ENCODE data around the gene LGALSL.

Gene LGALSL

GRCh38 chr2:64448041-64448426, 5.9 kb upstream of the LGALSL start:
- DNase-seq (ENCODE audit: low read depth in 1 of 2, low spot score in 1 of 2) = peak in 1 of 2 experiments; percentile 24
- in situ Hi-C loops (cut with HindIII; ENCODE audit: low pct_unique_long_range_greater_than_20kb, low sequenced_read_pairs) = no loop called here
- TF ChIP-seq JUND (IDR thresholded peaks at IDR 0.05; ENCODE audit: low read depth) = no peak

- DNase-seq (ENCODE audit: low read depth in 1 of 2, low spot score in 1 of 2) = no peak
- in situ Hi-C loops (cut with HindIII; ENCODE audit: low pct_unique_long_range_greater_than_20kb, low sequenced_read_pairs) = no loop called here
- TF ChIP-seq JUND (IDR thresholded peaks at IDR 0.05; ENCODE audit: low read depth) = no peak
Measured at GRCh38 chr2:64451051-64451450, 2.9 kb upstream of the LGALSL start.

GRCh38 chr2:64454386-64455332, 697 bp downstream of the LGALSL start:
- DNase-seq (ENCODE audit: low read depth in 1 of 2, low spot score in 1 of 2) = peak; percentile 9 to 31
- no peak for TF ChIP-seq JUND (IDR thresholded peaks at IDR 0.05; ENCODE audit: low read depth)
- in situ Hi-C loops (cut with HindIII; ENCODE audit: low pct_unique_long_range_greater_than_20kb, low sequenced_read_pairs) = no loop called here

GRCh38 chr2:64455545-64455944, 1.6 kb downstream of the LGALSL start:
- in situ Hi-C loops (cut with HindIII; ENCODE audit: low pct_unique_long_range_greater_than_20kb, low sequenced_read_pairs) = no loop called here
- no peak for TF ChIP-seq JUND (IDR thresholded peaks at IDR 0.05; ENCODE audit: low read depth)
- peak in 1 of 2 experiments; percentile 15 for DNase-seq (ENCODE audit: low read depth in 1 of 2, low spot score in 1 of 2)

GRCh38 chr2:64456293-64456692, 2.3 kb downstream of the LGALSL start:
- no peak for DNase-seq (ENCODE audit: low read depth in 1 of 2, low spot score in 1 of 2)
- no peak for TF ChIP-seq JUND (IDR thresholded peaks at IDR 0.05; ENCODE audit: low read depth)
- in situ Hi-C loops (cut with HindIII; ENCODE audit: low pct_unique_long_range_greater_than_20kb, low sequenced_read_pairs) = no loop called here

GRCh38 chr2:64457524-64457923, 3.6 kb downstream of the LGALSL start:
- no peak for TF ChIP-seq JUND (IDR thresholded peaks at IDR 0.05; ENCODE audit: low read depth)
- no peak for DNase-seq (ENCODE audit: low read depth in 1 of 2, low spot score in 1 of 2)
- in situ Hi-C loops (cut with HindIII; ENCODE audit: low pct_unique_long_range_greater_than_20kb, low sequenced_read_pairs) = no loop called here

- no peak for TF ChIP-seq JUND (IDR thresholded peaks at IDR 0.05; ENCODE audit: low read depth)
- in situ Hi-C loops (cut with HindIII; ENCODE audit: low pct_unique_long_range_greater_than_20kb, low sequenced_read_pairs) = no loop called here
- no peak for DNase-seq (ENCODE audit: low read depth in 1 of 2, low spot score in 1 of 2)
Measured at GRCh38 chr2:64459575-64459974, 5.6 kb downstream of the LGALSL start.

- in situ Hi-C loops (cut with HindIII; ENCODE audit: low pct_unique_long_range_greater_than_20kb, low sequenced_read_pairs) = no loop called here
- TF ChIP-seq JUND (IDR thresholded peaks at IDR 0.05; ENCODE audit: low read depth) = no peak
- DNase-seq (ENCODE audit: low read depth in 1 of 2, low spot score in 1 of 2) = no peak
Measured at GRCh38 chr2:64460330-64460729, 6.4 kb downstream of the LGALSL start.

- no peak for TF ChIP-seq JUND (IDR thresholded peaks at IDR 0.05; ENCODE audit: low read depth)
- no peak for DNase-seq (ENCODE audit: low read depth in 1 of 2, low spot score in 1 of 2)
- in situ Hi-C loops (cut with HindIII; ENCODE audit: low pct_unique_long_range_greater_than_20kb, low sequenced_read_pairs) = no loop called here
Measured at GRCh38 chr2:64461271-64462058, 7.5 kb downstream of the LGALSL start.

GRCh38 chr2:64462171-64462570, 8.2 kb downstream of the LGALSL start:
- TF ChIP-seq JUND (IDR thresholded peaks at IDR 0.05; ENCODE audit: low read depth) = no peak
- no peak for DNase-seq (ENCODE audit: low read depth in 1 of 2, low spot score in 1 of 2)
- in situ Hi-C loops (cut with HindIII; ENCODE audit: low pct_unique_long_range_greater_than_20kb, low sequenced_read_pairs) = no loop called here

- no peak for DNase-seq (ENCODE audit: low read depth in 1 of 2, low spot score in 1 of 2)
- no peak for TF ChIP-seq JUND (IDR thresholded peaks at IDR 0.05; ENCODE audit: low read depth)
- in situ Hi-C loops (cut with HindIII; ENCODE audit: low pct_unique_long_range_greater_than_20kb, low sequenced_read_pairs) = no loop called here
Measured at GRCh38 chr2:64462940-64463700, 9.2 kb downstream of the LGALSL start.

GRCh38 chr2:64463781-64464180, 9.8 kb downstream of the LGALSL start:
- in situ Hi-C loops (cut with HindIII; ENCODE audit: low pct_unique_long_range_greater_than_20kb, low sequenced_read_pairs) = no loop called here
- DNase-seq (ENCODE audit: low read depth in 1 of 2, low spot score in 1 of 2) = no peak
- no peak for TF ChIP-seq JUND (IDR thresholded peaks at IDR 0.05; ENCODE audit: low read depth)
